Right lung (tissue), 5 donors: ENCODE data around the gene MDM1. TPM values are rescaled to one million over a fixed set of nuclear protein-coding genes. Genes with fewer than 3 reads are reported as not detected.

ENCODE experiments used
- DNase-seq, 2 donors: peaks; one replicate each; pipeline ENCODE4 v3.0.0-alpha.2; 2013
- polyA plus RNA-seq, 5 donors: library from polyadenylated mRNA; unstranded; fragments of 120-200 nt; gene quantifications; one replicate each; pipeline versions ENCODE4 v1.2.1 to v1.2.3, GENCODE V29; 2013; ENCODE audit warnings: inconsistent platforms in 1 of 5, low replicate concordance in 1 of 5; ENCODE audit not compliant: insufficient read length in 5 of 5, insufficient read depth in 1 of 5

MDM1 gene
- polyA plus RNA-seq, 5 donors: 30.8 to 48.9 (median 44.2) TPM

DNA sequence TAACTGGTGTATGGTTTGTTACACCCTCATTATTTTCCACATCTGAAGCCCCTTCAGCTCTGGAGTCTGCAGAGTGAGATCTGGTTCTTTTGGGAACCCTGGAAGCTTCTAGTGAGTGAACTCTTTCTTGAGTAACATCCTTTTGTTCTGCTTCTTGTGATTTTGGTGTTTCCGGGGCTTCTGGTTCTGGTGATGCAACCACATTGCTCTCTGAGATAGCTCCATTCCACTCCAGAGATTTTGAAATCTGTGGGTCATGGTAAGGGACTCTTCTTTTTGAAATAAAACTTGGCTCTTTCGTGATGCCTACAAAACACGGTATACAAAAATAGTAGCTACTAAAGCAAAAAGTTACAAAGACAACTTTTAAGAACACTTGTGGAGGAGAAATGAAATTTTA is 5.4 kb downstream of the MDM1 start:
- no peak for DNase-seq

DNA sequence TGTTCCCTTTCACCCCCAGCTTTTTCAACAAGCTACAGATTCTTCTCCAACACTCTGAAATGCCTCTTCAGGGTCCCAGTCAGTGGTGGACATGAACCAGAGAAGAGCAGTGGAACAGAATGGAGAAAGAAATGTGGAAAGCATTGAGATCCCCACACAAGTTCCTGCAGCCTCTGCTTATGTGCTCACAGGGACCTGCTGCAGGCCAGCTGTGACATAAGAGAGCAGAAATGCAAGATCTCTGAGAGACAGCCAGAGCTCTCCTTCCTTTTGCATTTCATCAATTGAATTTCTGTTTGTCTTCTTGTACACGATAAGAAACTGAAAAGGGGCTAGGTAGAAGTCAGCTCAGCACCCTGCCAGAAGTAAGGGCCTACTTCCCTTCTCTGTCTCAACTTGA is 6.2 kb downstream of the MDM1 start:
- DNase-seq: no peak

DNA sequence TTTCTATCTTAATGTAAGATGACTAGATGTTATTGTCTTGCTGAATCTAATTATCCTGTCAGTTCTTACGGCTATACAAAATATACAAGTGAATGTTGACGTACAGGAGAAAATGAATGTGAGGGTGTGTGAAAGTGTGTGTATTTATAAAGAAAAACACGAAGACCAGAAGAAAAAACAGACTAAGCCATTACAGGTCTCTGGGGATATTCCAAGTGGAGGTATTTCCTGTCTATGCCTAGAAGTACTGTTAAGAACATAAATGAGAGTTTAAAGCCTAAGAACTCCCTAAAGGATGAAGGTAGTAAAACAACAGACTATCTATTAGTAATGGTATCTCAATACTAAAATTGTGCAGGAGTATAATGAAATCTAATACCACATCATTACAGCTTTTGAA is 7.6 kb downstream of the MDM1 start:
- no peak for DNase-seq

DNA sequence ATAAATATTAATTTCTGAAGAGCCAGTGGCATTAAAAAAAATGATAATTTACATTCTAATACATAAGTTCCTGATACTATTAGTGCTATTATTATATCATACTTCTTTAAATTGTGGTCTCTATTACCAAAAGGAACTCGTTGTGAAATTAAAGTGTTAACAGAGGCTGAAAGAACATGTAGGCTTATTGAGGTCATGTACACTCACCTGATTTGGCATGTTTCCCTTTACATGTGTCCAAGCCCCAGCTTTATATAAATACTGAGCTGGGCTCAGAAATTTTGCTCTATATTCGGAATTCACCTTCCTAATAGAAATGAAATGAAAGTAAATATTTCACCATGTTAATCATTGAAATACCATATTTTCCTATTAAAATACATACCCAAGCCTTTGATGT is 11.0 kb downstream of the MDM1 start:
- no peak for DNase-seq

DNA sequence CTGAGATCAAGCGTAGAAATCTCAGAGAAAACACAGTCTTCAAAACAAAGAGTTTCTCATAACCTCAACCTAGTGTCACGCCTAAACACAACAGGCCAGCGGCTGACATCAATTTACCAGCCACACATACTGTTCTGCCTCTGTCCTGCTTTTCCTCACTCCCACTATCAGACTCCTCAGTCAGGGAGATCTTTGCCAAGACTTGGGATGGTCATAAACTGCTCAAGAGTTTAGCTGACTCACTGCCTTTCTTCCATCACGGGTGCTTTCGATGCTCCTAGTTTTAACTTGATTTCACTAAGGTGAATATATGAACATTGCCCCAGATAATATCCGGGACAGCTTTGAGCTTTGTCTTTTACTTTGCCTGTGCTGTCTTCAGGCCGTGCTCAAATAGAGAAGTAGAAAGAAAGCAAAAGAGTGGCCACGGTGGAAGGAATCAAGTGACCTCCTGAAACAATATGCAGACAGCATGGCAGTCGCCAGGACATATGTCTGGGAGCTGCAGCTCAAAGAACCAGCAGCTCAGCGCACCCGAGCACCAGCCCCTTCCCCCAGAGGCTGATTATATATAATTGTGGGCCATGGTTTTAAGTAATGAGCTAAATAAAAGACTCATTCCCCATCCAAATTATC is 12.1 kb downstream of the MDM1 start:
- no peak for DNase-seq

DNA sequence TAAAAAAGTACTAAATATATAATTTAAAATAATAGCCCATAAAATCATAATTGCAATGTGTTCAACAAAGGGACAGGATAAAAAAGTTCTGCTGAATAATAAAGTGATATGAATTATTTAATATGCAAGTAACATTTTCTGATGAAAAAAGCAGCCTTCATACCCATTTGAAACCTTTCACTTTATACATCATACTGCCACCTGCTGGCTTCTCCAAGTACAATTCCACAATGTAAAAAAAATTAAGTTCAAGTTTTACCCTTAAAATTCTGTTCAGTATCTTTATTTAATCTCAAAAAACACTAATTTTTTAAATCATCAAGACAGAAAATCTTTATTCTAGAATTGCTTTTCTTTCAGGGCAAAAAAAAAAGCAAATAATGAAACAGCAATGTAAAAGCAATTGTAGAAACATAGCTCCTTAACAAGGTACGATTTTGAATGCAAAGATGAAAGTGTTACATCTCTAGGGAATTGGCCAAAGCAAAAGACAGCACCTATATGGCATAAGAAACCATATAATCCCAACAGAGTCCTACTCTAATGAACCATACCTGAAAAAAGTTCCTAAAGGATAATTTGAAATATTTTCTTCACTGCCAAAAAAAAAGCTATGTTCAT is 15.0 kb downstream of the MDM1 start:
- peak; percentile 27 to 32 for DNase-seq

DNA sequence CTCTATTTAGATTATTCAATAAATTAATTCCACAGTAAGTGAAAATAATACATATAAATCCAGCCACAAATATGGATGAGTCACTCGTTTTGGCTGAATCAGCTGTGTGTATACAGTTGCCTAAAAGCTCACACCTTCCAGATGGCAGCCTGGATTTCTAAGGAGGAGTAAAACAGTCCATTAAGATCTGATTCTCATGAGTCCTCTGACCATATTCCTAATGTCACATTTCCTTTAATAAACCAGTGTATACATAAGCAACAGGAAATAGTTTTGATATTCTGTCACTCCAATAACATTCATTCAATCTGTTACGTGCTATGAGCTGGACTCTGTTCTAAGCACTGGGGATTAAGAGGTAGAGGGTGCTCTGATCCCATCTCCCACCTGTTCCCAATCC is 21.8 kb downstream of the MDM1 start:
- no peak for DNase-seq

DNA sequence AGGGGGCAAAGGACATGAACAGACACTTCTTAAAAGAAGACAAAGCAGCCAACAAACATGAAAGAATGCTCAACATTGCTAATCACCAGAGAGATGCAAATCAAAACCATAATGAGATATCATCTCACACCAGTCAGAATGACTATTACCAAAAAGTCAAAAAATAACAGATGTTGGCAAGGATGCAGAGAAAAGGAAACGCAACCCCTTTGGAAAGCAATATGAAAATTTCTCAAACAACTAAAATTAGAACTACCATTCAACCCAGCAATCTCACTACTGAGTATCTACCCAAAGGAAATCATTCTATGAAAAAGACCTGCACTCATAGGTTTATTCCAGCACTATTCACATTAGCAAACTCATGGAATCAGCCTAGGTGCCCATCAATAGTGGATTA is 25.6 kb downstream of the MDM1 start:
- DNase-seq: no peak

DNA sequence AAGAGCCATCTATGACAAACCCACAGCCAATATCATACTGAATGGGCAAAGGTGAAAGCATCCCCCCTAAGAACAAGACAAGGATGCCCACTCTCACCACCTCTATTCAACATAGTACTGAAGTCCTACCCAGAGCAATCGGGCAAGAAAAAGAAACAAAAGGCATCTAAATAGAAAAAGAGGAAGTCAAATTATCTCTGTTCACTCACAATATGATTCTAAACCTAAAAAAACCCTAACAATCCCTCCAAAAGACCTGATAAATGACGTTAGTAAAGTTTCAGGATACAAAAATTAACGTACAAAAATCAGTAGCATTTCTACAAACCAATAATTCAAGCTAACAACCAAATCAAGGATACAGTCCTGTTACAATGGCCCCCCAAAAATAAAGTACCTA is 26.9 kb downstream of the MDM1 start:
- no peak for DNase-seq

DNA sequence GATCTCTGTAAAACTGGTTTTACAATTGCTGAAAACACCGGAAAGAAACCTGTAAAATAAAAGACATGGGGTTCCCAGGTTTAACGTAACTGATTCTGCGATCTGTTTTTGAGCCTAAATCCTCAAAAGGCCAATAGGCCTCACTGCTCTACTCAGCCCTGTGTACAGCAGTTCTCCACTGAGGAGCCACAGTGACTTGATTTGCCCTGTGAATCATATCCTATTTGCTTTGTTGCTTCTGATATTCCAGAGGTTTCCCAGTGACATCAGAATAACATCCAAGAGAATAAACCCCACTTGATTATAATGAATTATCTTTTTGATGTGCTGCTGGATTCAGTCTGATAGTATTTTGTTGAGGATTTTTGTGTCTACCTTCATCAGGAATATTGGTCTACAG is 27.5 kb downstream of the MDM1 start:
- DNase-seq: no peak

DNA sequence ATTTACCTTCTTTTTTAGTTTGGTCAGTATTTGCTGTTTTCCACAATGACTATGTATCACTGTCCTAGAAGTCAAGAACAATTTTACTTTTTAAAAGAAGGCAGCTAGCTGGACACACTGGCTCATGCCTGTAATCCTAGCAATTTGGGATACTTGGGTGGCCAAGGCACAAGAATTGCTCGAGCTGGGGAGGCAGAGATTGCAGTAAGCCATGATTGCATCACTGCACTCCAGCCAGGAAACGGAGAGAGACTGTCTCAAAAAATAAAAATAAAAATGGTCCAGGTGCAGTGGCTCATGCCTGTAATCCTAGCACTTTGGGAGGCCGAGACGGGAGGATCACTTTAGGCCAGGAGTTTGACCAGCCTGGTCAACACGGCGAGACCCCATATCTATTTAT is 28.3 kb downstream of the MDM1 start:
- peak; percentile 18 to 35 for DNase-seq

DNA sequence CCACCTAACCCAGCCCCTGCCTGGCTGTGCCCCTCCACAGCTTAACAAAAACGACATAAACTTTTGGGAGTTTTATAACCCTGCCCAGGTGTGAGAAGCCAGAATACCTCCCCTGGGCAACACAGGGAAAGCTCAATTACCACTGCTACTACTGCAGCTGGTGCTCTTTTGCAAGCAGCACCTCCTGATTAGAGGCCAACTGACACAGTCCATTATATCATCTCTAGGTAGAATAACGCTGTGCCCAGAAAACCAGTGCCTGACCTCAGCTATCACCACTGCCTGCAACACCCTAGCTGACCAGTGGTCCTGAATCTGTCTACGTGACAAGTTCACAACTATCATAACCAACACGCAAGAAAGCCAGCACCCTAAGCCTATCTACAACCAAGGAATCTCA is 34.2 kb downstream of the MDM1 start:
- no peak for DNase-seq

DNA sequence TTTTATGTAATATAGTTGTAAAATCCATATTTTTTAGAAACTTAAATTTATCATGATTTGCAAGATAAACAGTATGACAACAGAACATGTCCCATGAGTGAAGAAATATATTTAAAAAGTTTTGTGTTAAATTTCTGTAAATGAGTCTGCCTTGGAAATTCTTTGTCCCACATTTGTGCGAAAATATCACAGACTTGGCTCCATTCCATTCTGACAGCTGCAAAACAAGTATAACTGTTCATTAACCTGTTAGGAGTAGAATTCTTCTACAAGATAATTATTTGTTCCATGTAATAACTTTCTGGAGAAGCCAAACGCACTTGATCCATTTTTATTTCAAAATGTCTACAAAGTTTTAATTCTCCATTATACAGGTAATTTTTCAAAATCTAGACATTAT is 37.9 kb downstream of the MDM1 start:
- no peak for DNase-seq

DNA sequence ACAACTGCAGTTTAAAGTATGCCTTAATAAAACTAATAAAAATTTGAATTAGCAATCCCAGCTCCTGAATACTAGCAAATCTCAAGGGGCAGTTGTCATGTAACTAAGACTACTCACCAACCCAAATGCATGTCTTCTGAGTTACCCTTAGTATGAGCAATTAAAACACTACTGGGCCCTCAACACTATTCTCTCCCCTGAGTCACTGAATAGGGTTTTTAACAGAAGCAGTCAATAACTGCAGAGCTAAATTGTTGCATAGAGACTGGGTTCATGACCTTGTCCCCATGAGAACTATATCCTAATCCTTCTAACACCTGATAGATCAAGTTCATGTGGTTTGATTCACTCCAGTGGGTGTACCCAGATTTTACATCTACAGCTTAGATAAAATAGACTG is 38.8 kb downstream of the MDM1 start:
- DNase-seq: no peak

DNA sequence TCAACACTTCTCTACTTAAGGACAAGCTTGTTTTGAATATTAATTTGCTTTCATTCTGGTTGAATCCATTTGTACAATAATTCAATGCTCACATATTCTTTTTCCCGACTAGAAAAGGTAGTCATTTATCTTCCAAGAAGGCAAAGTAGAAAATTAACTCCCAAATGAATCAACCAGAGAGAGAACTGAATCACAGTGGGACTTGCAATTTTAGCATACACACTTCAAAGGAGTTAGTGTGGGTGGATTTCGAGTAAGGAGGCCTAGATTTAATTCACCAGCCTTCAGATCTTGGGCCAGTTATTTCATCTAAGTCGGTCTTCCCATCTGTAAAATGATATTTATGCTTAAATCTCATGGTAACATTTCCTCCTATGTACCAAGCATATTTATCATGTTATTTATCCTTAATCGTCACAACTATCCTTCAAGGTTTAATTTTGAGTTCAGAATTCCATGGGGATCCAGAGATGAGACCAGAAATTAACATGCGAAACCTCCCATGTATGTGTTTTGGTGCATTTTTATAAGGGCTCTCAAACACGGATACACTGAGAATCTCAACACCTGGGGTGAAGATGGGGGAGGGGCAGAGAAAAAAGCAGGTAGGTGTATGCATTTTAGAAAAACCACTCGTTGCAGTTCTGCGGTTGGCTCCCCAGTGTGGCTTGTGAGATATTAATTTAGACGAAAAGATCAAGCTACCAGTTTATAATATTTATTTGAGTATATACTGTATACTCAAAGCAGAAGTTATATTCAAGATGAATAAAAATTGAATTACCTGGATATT is 39.8 kb downstream of the MDM1 start:
- DNase-seq: no peak

DNA sequence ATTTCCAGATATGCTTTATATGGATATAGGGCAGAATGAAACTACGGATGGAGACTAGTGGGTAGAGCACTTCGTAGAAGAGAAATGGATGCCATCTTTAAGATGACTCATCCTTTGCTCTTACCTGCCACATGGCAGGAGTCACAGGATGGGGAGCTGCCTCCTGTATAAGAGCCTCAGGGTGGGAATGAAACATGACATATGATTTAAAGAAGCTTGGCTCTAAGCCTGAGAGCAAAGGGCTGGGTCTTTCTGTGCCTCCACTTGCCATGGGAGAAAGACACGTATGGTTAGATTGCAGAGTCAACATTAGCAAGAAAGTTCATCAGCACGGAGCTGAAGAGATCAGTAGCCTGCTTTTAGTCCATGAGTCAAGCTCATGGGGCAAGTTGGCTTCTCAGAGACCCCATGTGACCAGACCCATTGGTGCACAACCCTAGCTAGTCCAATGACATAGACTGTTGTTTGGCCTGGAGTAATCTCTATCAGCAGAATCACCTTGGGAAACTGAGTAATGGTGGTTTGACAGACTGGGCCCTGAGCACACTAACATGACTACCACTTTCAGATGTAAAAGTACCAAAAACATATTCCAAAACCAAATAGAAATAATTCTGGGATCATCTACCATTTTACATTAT is 40.6 kb downstream of the MDM1 start:
- no peak for DNase-seq

DNA sequence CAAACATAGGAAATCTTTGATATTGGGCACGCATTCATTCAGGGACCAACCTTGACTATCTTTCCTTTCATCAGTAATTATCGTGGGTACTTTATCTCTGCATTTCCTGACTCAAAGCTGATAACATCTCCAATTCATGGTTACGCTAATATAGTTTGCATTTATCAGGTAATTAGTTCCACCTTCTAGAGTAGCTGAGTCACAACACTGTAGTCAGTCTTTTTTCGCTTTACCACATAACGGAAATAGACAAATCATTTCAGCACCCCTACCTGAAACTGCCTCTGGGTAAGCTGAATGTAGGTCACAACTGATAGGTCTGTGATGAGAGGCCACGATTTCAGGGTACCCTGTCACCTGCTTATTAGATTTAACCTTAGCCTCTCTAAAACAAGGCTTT is 42.0 kb downstream of the MDM1 start:
- DNase-seq: no peak

DNA sequence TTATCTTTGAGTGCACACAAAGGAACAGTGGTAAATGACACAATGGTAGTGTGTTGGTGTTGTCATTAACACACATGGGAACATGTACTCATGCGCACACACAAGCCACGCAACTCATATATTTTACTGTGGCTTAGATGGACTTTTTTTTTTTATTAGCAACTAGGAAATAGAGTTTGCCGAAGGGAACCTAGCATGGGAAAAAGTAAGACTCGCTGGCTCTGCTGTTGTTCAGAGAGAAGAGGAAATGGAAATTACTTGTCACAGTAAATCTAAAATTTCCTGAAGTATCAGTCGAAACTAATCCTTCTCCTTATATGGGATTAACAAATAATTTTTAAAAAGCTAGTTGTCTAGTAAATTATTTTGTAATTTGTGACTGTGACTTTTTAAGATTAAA is 45.1 kb downstream of the MDM1 start:
- no peak for DNase-seq

DNA sequence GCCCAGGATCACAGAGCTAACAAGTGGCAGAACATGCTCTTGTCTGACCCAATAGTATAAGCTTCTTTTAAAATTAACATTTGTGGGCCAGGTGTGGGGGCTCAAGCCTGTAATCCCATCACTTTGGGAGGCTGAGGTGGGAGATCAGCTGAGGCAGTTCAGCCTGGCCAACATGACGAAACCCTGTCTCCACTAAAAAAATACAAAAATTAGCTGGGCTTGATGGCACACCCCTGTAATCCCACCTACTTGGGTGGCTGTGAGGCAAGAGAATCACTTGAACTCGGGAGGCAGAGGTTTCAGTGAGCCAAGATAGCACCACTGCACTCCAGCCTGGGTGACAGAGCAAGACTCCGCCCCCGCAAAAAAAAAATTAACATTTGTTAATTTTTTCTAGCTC is 45.8 kb downstream of the MDM1 start:
- DNase-seq: no peak

DNA sequence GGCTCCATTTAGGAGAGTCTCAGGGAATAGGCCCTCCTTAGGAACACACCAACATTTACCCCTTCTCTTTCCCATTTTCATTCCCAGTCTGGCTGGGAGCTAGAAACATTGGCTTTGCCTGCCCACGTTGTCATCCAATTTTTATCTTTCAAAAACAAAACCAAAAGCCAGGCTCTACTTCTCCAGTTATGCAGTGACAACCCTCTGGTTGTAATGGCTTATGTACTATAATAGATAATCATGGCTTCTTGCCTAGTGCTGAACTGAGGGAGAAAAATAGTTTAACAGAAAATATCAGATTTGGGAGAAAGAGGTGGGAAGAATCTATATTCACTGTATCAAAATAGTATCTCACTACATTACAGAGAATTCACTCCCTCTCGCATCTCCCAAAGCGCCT is 46.6 kb downstream of the MDM1 start:
- DNase-seq: no peak

DNA sequence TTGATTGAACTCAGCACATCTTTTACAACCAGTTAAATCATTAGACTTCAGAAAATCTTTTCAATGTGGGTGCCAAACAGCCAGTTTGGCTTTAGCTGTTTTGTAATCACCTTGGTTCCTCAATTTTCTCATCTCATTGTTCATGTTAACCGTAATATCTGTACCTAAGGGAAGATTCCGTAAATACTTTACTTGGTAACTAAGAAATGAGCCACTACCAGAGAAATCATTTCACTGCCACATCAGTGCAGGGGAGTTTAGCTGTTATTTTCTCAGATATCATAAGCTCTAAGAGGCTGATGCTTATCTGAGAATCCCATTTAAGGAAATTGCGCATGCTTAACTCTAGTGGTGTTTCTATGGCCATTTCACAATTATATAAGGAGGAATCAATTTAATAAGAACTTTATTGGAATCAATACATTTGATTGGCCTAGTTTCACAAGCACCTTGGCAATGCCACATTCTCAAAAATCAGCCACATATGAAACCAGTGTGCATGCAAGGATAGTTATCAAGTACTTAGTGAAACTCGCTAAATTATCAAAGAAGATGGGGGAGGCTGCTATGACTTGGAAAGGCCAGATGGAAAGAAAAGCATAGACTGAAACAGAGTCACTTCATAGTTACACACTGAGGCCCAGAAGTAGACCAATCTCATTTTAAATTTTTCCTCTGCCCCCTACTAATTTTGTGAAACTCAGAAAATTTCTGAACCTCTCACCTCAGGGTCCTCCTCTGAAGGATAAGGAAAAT is 50.7 kb downstream of the MDM1 start:
- no peak for DNase-seq

DNA sequence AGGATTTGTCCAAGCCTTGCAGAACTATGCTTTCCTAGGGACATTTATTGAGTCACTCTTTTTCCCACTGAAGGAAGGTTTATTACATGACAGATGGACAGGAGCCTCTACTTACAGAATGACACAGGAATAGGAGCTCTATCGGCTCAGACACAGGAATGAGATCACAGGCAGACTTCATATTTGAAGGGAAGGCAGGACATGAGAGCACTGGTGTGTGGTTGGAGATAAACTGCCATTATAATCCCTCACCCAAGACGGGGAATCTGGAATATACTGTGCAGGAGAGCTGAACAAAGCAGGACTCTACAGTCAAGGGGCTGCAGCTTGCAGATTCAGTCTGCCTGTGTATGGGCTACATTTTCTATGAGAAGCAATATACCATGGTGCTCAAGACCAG is 51.9 kb downstream of the MDM1 start:
- DNase-seq: no peak
